Panc1 (cell line): Measurements from ENCODE around the gene THRAP3. TPM values are rescaled to one million over a fixed set of nuclear protein-coding genes. Genes with fewer than 3 reads are reported as not detected.

Experiments
- ATAC-seq: fragments of 200-7000 bp; cut with Tn5 transposase; 2 replicates; pipeline ENCODE4 v1.9.1; 2020; ENCODE audit warnings: mild to moderate bottlenecking, moderate library complexity
- BruUV-seq: library from RNA; stranded (reverse); fragments of 400-500 nt; replicated peaks from 2 replicates; lab custom pipeline; 2021; lab: Mats Ljungman, UMichigan
- CTCF ChIA-PET: fragments of 300-600 bp; sonication (Branson Sonifier 250); formaldehyde crosslinking; loops from one replicate; lab custom pipeline; 2022; ENCODE audit warnings: antibody characterized with exemption; lab: Charles Lee
- POLR2A ChIA-PET: fragments of 300-600 bp; sonication (Branson Sonifier 250); formaldehyde crosslinking; loops from one replicate; lab custom pipeline; 2022; ENCODE audit warnings: antibody characterized with exemption; lab: Charles Lee
- DNase-seq: peaks from one replicate; pipeline ENCODE4 v3.0.0-alpha.2; 2010; ENCODE audit warnings: low read depth, low spot score
- H3K27ac ChIP-seq: 2 replicates; pipeline ENCODE4 v1.5.1; 2011; ENCODE audit warnings: mild to moderate bottlenecking, low read length, inconsistent platforms
- H3K27me3 ChIP-seq: fragments of 200-500 bp; sonication (Bioruptor generic); 2 replicates; pipeline ENCODE4 v1.6.0; 2014; ENCODE audit warnings: low read length, inconsistent platforms; ENCODE audit not compliant: control insufficient read depth, insufficient read depth
- H3K36me3 ChIP-seq: fragments of 200-500 bp; sonication (Bioruptor generic); 2 replicates; pipeline ENCODE4 v1.5.1; 2014; ENCODE audit warnings: inconsistent platforms, mild to moderate bottlenecking, low read length, moderate library complexity; ENCODE audit not compliant: control insufficient read depth, insufficient read depth
- H3K4me1 ChIP-seq: 2 replicates; pipeline ENCODE4 v1.5.1; 2011; ENCODE audit warnings: inconsistent platforms, mild to moderate bottlenecking, low read length, moderate library complexity; ENCODE audit not compliant: control insufficient read depth, insufficient read depth
- H3K4me3 ChIP-seq, 2 experiments: 2 replicates each; pipeline ENCODE4 v1.5.1; 2011 to 2012; ENCODE audit warnings: low read depth in 2 of 2, low read length in 2 of 2, mild to moderate bottlenecking in 2 of 2, inconsistent platforms in 1 of 2, moderate library complexity in 1 of 2
- H3K9me3 ChIP-seq: fragments of 200-500 bp; sonication (Bioruptor generic); 2 replicates; pipeline ENCODE4 v1.5.1; 2014; ENCODE audit warnings: low read depth, mild to moderate bottlenecking, inconsistent platforms, low read length, moderate library complexity; ENCODE audit not compliant: control insufficient read depth, insufficient read depth
- POLR2AphosphoS5 ChIP-seq: IDR thresholded peaks from 2 replicates; pipeline ENCODE4 v1.6.1; 2012; ENCODE audit warnings: mild to moderate bottlenecking, low read depth, low read length, moderate library complexity
- SIN3A ChIP-seq: IDR thresholded peaks from 2 replicates; pipeline ENCODE4 v1.6.1; 2012; ENCODE audit warnings: low read depth, mild to moderate bottlenecking, low read length, moderate library complexity, borderline replicate concordance; ENCODE audit not compliant: insufficient read depth
- TCF7L2 ChIP-seq: IDR thresholded peaks from 2 replicates; pipeline ENCODE4 v1.6.1; 2011; ENCODE audit warnings: mild to moderate bottlenecking, low read depth, low read length, inconsistent platforms
- in situ Hi-C: cut with HindIII; loops from 2 replicates; pipeline ENCODE4 v1.10.0; 2016; ENCODE audit warnings: low sequenced_read_pairs, low pct_unique_long_range_greater_than_20kb
- intact Hi-C: fragments of 100-400 bp; cut with micrococcal nuclease; formaldehyde crosslinking; loops from one replicate; pipeline ENCODE4 v1.10.0; 2022; ENCODE audit not compliant: unreplicated experiment
- total RNA-seq: library from RNA; stranded (reverse); gene quantifications from one replicate; pipeline ENCODE4 v1.2.1, GENCODE V29; 2021; ENCODE audit not compliant: unreplicated experiment
- TF ChIP-seq, protein P1 (sequence below): fragments of 450-650 bp; IDR thresholded peaks from 2 replicates; pipeline ENCODE4 v1.5.1; 2017; ENCODE audit warnings: mild to moderate bottlenecking
- TF ChIP-seq, protein P2 (sequence below), 2 experiments: IDR thresholded peaks; 2 replicates each; pipeline ENCODE4 v1.6.1; 2011 to 2012; ENCODE audit warnings: low read depth in 2 of 2, control low read depth in 1 of 2, low read length in 1 of 2, mild to moderate bottlenecking in 1 of 2, moderate library complexity in 1 of 2; ENCODE audit not compliant: insufficient read depth in 1 of 2

THRAP3 gene
- total RNA-seq, 1 experiment from 2014 or later: 114 TPM

DNA sequence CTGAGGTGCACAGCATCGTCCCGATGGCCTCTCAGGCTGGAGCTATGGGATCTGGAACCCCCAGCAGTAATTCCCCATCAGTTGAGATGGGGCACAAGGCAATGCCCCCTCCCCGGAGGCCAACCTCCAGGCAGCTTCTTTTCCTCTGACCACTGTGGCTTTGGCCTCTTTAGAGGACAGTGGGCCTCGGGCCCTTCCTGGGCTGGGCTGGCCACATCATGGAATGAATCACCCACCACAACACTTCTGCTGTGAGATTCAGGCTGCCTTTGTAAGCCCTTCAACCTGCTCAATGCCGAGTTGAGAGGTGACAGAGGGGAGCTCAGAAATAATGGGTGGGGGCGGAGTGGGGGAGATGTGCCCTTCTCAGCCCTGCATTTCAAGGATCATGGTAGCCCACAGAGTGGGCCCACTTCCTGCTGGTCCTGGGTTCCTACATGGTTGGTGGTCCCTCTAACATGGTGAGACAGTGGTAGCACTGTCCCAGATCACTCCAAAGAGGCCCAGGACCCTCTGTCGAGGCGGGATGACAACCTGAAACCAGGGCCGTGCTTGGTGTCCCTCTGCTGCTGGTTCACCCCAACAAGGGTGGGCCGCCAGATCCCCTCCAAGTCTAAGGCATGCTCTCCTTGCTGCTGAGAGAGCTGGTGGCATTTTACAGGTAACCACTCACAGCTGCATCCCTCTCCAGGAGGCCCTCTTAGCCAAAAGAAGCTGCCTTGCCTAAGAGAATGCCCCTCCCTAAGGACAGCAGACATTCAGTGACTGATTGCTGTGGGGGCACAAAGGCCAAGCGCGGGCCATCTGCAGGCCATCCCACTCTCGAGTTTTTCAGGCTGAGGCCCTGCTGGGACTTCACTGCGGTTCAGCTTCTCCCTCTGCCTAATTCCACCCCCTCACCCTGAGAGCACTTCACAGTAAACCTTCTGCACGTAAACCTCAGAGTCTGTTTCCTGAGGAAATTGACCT, 129.0 kb downstream of the THRAP3 start:
- ATAC-seq (no peak), DNase-seq (no peak)
- H3K9me3 ChIP-seq: no peaks in the 10 kb centered on the region
- TF ChIP-seq TCF7L2 (no peak), POLR2AphosphoS5 (no peak), SIN3A (no peak)
- TF ChIP-seq, protein P1, sequence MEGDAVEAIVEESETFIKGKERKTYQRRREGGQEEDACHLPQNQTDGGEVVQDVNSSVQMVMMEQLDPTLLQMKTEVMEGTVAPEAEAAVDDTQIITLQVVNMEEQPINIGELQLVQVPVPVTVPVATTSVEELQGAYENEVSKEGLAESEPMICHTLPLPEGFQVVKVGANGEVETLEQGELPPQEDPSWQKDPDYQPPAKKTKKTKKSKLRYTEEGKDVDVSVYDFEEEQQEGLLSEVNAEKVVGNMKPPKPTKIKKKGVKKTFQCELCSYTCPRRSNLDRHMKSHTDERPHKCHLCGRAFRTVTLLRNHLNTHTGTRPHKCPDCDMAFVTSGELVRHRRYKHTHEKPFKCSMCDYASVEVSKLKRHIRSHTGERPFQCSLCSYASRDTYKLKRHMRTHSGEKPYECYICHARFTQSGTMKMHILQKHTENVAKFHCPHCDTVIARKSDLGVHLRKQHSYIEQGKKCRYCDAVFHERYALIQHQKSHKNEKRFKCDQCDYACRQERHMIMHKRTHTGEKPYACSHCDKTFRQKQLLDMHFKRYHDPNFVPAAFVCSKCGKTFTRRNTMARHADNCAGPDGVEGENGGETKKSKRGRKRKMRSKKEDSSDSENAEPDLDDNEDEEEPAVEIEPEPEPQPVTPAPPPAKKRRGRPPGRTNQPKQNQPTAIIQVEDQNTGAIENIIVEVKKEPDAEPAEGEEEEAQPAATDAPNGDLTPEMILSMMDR: no peak
- TF ChIP-seq, protein P2, sequence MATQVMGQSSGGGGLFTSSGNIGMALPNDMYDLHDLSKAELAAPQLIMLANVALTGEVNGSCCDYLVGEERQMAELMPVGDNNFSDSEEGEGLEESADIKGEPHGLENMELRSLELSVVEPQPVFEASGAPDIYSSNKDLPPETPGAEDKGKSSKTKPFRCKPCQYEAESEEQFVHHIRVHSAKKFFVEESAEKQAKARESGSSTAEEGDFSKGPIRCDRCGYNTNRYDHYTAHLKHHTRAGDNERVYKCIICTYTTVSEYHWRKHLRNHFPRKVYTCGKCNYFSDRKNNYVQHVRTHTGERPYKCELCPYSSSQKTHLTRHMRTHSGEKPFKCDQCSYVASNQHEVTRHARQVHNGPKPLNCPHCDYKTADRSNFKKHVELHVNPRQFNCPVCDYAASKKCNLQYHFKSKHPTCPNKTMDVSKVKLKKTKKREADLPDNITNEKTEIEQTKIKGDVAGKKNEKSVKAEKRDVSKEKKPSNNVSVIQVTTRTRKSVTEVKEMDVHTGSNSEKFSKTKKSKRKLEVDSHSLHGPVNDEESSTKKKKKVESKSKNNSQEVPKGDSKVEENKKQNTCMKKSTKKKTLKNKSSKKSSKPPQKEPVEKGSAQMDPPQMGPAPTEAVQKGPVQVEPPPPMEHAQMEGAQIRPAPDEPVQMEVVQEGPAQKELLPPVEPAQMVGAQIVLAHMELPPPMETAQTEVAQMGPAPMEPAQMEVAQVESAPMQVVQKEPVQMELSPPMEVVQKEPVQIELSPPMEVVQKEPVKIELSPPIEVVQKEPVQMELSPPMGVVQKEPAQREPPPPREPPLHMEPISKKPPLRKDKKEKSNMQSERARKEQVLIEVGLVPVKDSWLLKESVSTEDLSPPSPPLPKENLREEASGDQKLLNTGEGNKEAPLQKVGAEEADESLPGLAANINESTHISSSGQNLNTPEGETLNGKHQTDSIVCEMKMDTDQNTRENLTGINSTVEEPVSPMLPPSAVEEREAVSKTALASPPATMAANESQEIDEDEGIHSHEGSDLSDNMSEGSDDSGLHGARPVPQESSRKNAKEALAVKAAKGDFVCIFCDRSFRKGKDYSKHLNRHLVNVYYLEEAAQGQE (IDR thresholded peaks at IDR 0.05; ENCODE audit: insufficient read depth in 1 of 2, low read depth in 2 of 2, low read length in 1 of 2): no peak
- intact Hi-C loops: no loop called here
- peaks cover 22% of the 10 kb centered on the region for H3K4me1 ChIP-seq
- no TSS peak for BruUV-seq
- in situ Hi-C loops: no loop called here
- ChIA-PET POLR2A (no interaction called here), CTCF (no interaction called here)
- H3K27ac ChIP-seq: no peak overlapping the region
- no peak overlapping the region for H3K4me3 ChIP-seq
- no peaks in the 10 kb centered on the region for H3K27me3 ChIP-seq
- H3K36me3 ChIP-seq: peaks cover 12% of the 10 kb centered on the region

DNA sequence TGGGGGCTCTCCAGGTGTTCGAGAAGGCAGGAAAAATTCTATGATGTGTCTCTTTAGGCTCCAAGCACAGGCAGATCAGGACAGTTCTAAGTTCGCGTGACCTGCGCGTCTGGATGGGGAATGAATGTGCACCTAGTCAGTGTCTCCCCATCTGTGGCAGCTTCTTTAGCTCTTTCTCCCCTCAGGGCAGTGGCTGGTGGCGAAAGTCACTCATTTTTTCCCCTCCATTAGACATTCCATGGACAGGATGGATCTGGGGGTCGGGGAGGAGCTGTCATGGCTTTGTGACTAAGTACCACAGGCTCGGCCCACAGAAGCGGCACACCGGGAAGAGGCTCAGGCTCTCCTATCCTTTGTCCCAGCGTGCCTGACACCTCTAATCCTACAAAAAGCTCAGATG, 130.2 kb downstream of the THRAP3 start:
- no TSS peak for BruUV-seq
- DNase-seq (no peak), ATAC-seq (no peak)
- CTCF ChIA-PET: no interaction called here
- Histone ChIP-seq H3K4me1 (peaks cover 22% of the 10 kb centered on the region), H3K9me3 (no peaks in the 10 kb centered on the region), H3K36me3 (peaks cover 12% of the 10 kb centered on the region), H3K27me3 (no peaks in the 10 kb centered on the region), H3K27ac (no peak overlapping the region), H3K4me3 (no peak overlapping the region)
- in situ Hi-C loops: no loop called here
- TF ChIP-seq, protein P2 (IDR thresholded peaks at IDR 0.05; ENCODE audit: insufficient read depth in 1 of 2, low read depth in 2 of 2, low read length in 1 of 2): no peak
- TF ChIP-seq TCF7L2: no peak
- TF ChIP-seq POLR2AphosphoS5: no peak
- TF ChIP-seq, protein P1: no peak
- no peak for TF ChIP-seq SIN3A
- POLR2A ChIA-PET: no interaction called here
- intact Hi-C loops: no loop called here
